ENCODE measurements around the gene FBXL22.

FBXL22 gene

GRCh38 chr15:63582179-63582578 lies 15.0 kb upstream of the FBXL22 start:
- TF ChIP-seq CTCF (IDR thresholded peaks at IDR 0.05; ENCODE audit: low read depth, low read length): no peak
- Histone ChIP-seq H3K4me3 (ENCODE audit: low read depth, low read length) (no peak overlapping the region), H3K36me3 (peaks cover 46% of the 10 kb centered on the region), H3K27me3 (ENCODE audit: insufficient read depth, low read depth, severe bottlenecking) (no peaks in the 10 kb centered on the region), H3K9me3 (ENCODE audit: severe bottlenecking) (no peaks in the 10 kb centered on the region), H3K27ac (no peak overlapping the region)
- DNase-seq: no peak

- TF ChIP-seq CTCF (IDR thresholded peaks at IDR 0.05; ENCODE audit: low read depth, low read length): no peak
- DNase-seq: no peak
- H3K4me3 ChIP-seq (ENCODE audit: low read depth, low read length): no peak overlapping the region
- H3K9me3 ChIP-seq (ENCODE audit: severe bottlenecking): no peaks in the 10 kb centered on the region
- H3K27me3 ChIP-seq (ENCODE audit: insufficient read depth, low read depth, severe bottlenecking): no peaks in the 10 kb centered on the region
- H3K27ac ChIP-seq: no peak overlapping the region
- peaks cover 49% of the 10 kb centered on the region for H3K36me3 ChIP-seq
Measured at GRCh38 chr15:63582718-63583426, 14.3 kb upstream of the FBXL22 start.

GRCh38 chr15:63586790-63587189 lies 10.4 kb upstream of the FBXL22 start:
- no peak for TF ChIP-seq CTCF (IDR thresholded peaks at IDR 0.05; ENCODE audit: low read depth, low read length)
- DNase-seq: no peak
- no peak overlapping the region for H3K27ac ChIP-seq
- no peaks in the 10 kb centered on the region for H3K9me3 ChIP-seq (ENCODE audit: severe bottlenecking)
- H3K36me3 ChIP-seq: peaks cover 76% of the 10 kb centered on the region
- no peaks in the 10 kb centered on the region for H3K27me3 ChIP-seq (ENCODE audit: insufficient read depth, low read depth, severe bottlenecking)
- H3K4me3 ChIP-seq (ENCODE audit: low read depth, low read length): no peak overlapping the region

- Histone ChIP-seq H3K4me3 (ENCODE audit: low read depth, low read length) (no peak overlapping the region), H3K36me3 (peaks cover 74% of the 10 kb centered on the region), H3K9me3 (ENCODE audit: severe bottlenecking) (no peaks in the 10 kb centered on the region), H3K27ac (no peak overlapping the region), H3K27me3 (ENCODE audit: insufficient read depth, low read depth, severe bottlenecking) (no peaks in the 10 kb centered on the region)
- TF ChIP-seq CTCF (IDR thresholded peaks at IDR 0.05; ENCODE audit: low read depth, low read length): no peak
- no peak for DNase-seq
Measured at GRCh38 chr15:63587527-63587926, 9.7 kb upstream of the FBXL22 start.

- DNase-seq: no peak
- Histone ChIP-seq H3K9me3 (ENCODE audit: severe bottlenecking) (no peaks in the 10 kb centered on the region), H3K27me3 (ENCODE audit: insufficient read depth, low read depth, severe bottlenecking) (no peaks in the 10 kb centered on the region), H3K27ac (no peak overlapping the region), H3K4me3 (ENCODE audit: low read depth, low read length) (no peak overlapping the region), H3K36me3 (peaks cover 73% of the 10 kb centered on the region)
- no peak for TF ChIP-seq CTCF (IDR thresholded peaks at IDR 0.05; ENCODE audit: low read depth, low read length)
Measured at GRCh38 chr15:63588826-63589225, 8.4 kb upstream of the FBXL22 start.
